Measurements from ENCODE around the gene SMG7.

SMG7 gene

DNA sequence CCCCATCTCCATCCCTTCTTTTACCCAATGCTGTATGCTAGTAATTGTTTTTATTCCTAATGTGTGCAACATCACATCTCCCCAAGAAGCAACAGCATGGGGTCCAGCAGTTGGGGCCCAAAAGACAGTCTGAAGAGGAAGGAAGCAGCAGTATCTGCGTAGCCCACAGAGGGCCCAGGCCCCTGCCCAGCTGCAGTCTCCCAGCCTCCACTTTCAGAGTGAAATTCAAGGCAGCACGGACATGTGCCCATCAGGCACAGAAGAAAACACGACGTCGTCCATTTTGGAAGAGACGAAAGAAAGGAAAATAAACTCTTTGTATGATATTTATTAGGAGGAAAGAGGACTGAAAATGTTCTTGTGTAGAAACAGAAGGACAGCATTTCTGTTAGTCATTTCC, 80.6 kb downstream of the SMG7 start:
- Histone ChIP-seq H3K4me3 (ENCODE audit: low read length) (no peak overlapping the region), H4K20me1 (ENCODE audit: control insufficient read depth, insufficient read depth, low read depth, low read length) (0 out of 2 replicates have a peak, but pooled peaks cover 3% of the 10 kb centered on the region), H3K36me3 (ENCODE audit: control insufficient read depth, low read length) (peaks cover 76% of the 10 kb centered on the region), H3K9me3 (ENCODE audit: control insufficient read depth, insufficient read depth, low read length) (no peaks in the 10 kb centered on the region), H3K27me3 (ENCODE audit: control insufficient read depth, low read length) (no peaks in the 10 kb centered on the region), H3K79me2 (ENCODE audit: control insufficient read depth, low read length) (no peaks in the 10 kb centered on the region), H3K4me1 (ENCODE audit: control insufficient read depth, low read length) (peaks cover 5% of the 10 kb centered on the region), H3K9me2 (replicated peaks; ENCODE audit: control insufficient read depth, low read length) (no peaks in the 10 kb centered on the region), H3K27ac (ENCODE audit: low read depth, low read length) (no peak overlapping the region), H3K4me2 (ENCODE audit: low read length) (no peak overlapping the region), H3F3A (ENCODE audit: control insufficient read depth, insufficient read depth) (no peaks in the 10 kb centered on the region)
- TF ChIP-seq CTCF (IDR thresholded peaks at IDR 0.05; ENCODE audit: low read depth, low read length, poor library complexity, severe bottlenecking) (no peak), EZH2phosphoT487 (IDR thresholded peaks at IDR 0.05; ENCODE audit: borderline replicate concordance, low read length) (no peak)

GRCh38 chr1:183553331-183553730, 81.0 kb downstream of the SMG7 start:
- no peaks in the 10 kb centered on the region for H3K79me2 ChIP-seq (ENCODE audit: control insufficient read depth, low read length)
- H4K20me1 ChIP-seq (ENCODE audit: control insufficient read depth, insufficient read depth, low read depth, low read length) = 0 out of 2 replicates have a peak, but pooled peaks cover 3% of the 10 kb centered on the region
- TF ChIP-seq CTCF (IDR thresholded peaks at IDR 0.05; ENCODE audit: low read depth, low read length, poor library complexity, severe bottlenecking) = no peak
- no peak for TF ChIP-seq EZH2phosphoT487 (IDR thresholded peaks at IDR 0.05; ENCODE audit: borderline replicate concordance, low read length)
- peaks cover 72% of the 10 kb centered on the region for H3K36me3 ChIP-seq (ENCODE audit: control insufficient read depth, low read length)
- no peaks in the 10 kb centered on the region for H3K9me3 ChIP-seq (ENCODE audit: control insufficient read depth, insufficient read depth, low read length)
- H3K4me1 ChIP-seq (ENCODE audit: control insufficient read depth, low read length) = peaks cover under 1% of the 10 kb centered on the region; the same call in 1 of the 2 replicates
- no peaks in the 10 kb centered on the region for H3K27me3 ChIP-seq (ENCODE audit: control insufficient read depth, low read length)
- no peak overlapping the region for H3K4me3 ChIP-seq (ENCODE audit: low read length)
- no peak overlapping the region for H3K4me2 ChIP-seq (ENCODE audit: low read length)
- no peak overlapping the region for H3K27ac ChIP-seq (ENCODE audit: low read depth, low read length)
- no peaks in the 10 kb centered on the region for H3K9me2 ChIP-seq (replicated peaks; ENCODE audit: control insufficient read depth, low read length)
- H3F3A ChIP-seq (ENCODE audit: control insufficient read depth, insufficient read depth) = no peaks in the 10 kb centered on the region

DNA sequence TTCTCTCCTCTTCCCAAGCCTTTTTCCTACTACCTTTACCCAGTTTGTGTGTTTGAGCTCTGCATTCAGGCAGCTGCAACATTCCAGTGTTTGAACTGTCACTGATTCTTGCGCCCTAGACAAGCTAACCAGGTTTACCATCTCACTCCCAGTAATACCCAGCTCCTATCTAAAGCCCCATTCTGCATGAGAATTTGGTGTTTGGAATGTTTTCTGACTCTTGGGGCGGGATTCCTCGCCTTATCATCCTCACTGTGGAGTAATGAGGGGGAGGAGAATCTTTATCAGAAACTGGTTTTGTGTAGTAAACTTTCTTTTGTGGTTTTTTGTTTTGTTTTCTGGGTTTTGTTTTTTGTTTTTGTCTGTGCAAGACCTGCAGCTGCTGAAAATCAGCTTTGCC, 81.5 kb downstream of the SMG7 start:
- Histone ChIP-seq H4K20me1 (ENCODE audit: control insufficient read depth, insufficient read depth, low read depth, low read length) (0 out of 2 replicates have a peak, but pooled peaks cover 3% of the 10 kb centered on the region), H3K27ac (ENCODE audit: low read depth, low read length) (no peak overlapping the region), H3K9me3 (ENCODE audit: control insufficient read depth, insufficient read depth, low read length) (no peaks in the 10 kb centered on the region), H3K4me2 (ENCODE audit: low read length) (no peak overlapping the region), H3K36me3 (ENCODE audit: control insufficient read depth, low read length) (peaks cover 68% of the 10 kb centered on the region), H3K27me3 (ENCODE audit: control insufficient read depth, low read length) (no peaks in the 10 kb centered on the region), H3K4me3 (ENCODE audit: low read length) (no peak overlapping the region), H3F3A (ENCODE audit: control insufficient read depth, insufficient read depth) (no peaks in the 10 kb centered on the region), H3K4me1 (ENCODE audit: control insufficient read depth, low read length) (no peaks in the 10 kb centered on the region), H3K79me2 (ENCODE audit: control insufficient read depth, low read length) (no peaks in the 10 kb centered on the region), H3K9me2 (replicated peaks; ENCODE audit: control insufficient read depth, low read length) (no peaks in the 10 kb centered on the region)
- no peak for TF ChIP-seq EZH2phosphoT487 (IDR thresholded peaks at IDR 0.05; ENCODE audit: borderline replicate concordance, low read length)

- Histone ChIP-seq H3F3A (ENCODE audit: control insufficient read depth, insufficient read depth) (no peaks in the 10 kb centered on the region), H3K9me2 (replicated peaks; ENCODE audit: control insufficient read depth, low read length) (no peaks in the 10 kb centered on the region), H3K27me3 (ENCODE audit: control insufficient read depth, low read length) (no peaks in the 10 kb centered on the region), H3K4me2 (ENCODE audit: low read length) (no peak overlapping the region), H3K9me3 (ENCODE audit: control insufficient read depth, insufficient read depth, low read length) (no peaks in the 10 kb centered on the region), H3K36me3 (ENCODE audit: control insufficient read depth, low read length) (peaks cover 60% of the 10 kb centered on the region), H4K20me1 (ENCODE audit: control insufficient read depth, insufficient read depth, low read depth, low read length) (0 out of 2 replicates have a peak, but pooled peaks cover 3% of the 10 kb centered on the region), H3K79me2 (ENCODE audit: control insufficient read depth, low read length) (no peaks in the 10 kb centered on the region), H3K27ac (ENCODE audit: low read depth, low read length) (no peak overlapping the region), H3K4me1 (ENCODE audit: control insufficient read depth, low read length) (no peaks in the 10 kb centered on the region), H3K4me3 (ENCODE audit: low read length) (no peak overlapping the region)
- TF ChIP-seq CTCF (IDR thresholded peaks at IDR 0.05; ENCODE audit: low read depth, low read length, poor library complexity, severe bottlenecking) (no peak), EZH2phosphoT487 (IDR thresholded peaks at IDR 0.05; ENCODE audit: borderline replicate concordance, low read length) (no peak)
Measured at GRCh38 chr1:183554577-183554976, 82.3 kb downstream of the SMG7 start.
